Posterior cingulate gyrus (tissue), 11 donors: ENCODE measurements around the gene UBE2D3.
"Not testable (repeated sequence)": the region's sequence is repeated elsewhere in the genome, so short reads cannot be mapped to it uniquely, and the experiment has no call there.

Source experiments
- DNase-seq, 10 donors: peaks; one replicate each; pipeline versions ENCODE4 v3.0.0 to v3.0.0-alpha.2; 2020 to 2021; ENCODE audit warnings: mixed read lengths in 3 of 10
- intact Hi-C: fragments of 100-400 bp; cut with DNase I; formaldehyde crosslinking; loops from one replicate; pipeline ENCODE4 v1.15.1; 2023

The UBE2D3 gene

GRCh38 chr4:102832667-102833066 lies 5.3 kb upstream of the UBE2D3 start:
- intact Hi-C loops = no loop called here
- DNase-seq = no peak

DNA sequence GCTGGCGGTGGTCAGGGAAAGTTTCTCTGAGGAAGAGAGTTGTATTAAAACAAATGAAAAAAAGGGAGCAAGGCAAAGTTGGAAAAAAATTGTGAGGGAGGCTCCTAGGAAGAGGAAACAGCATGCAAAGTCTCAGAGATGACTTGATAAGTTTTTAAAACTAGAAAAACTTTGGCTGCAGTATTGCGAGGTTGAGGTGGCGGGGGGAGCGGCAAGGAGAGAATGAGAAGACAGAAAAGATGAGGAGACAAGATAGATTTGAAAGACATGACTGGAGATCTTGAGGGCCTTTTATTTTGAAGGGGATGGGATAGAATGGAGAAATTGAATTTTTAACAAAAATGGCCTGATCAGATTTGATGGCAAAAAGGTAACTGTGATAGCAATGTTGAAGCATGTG lies 4.8 kb upstream of the UBE2D3 start:
- intact Hi-C loops = no loop called here
- DNase-seq = no peak

DNA sequence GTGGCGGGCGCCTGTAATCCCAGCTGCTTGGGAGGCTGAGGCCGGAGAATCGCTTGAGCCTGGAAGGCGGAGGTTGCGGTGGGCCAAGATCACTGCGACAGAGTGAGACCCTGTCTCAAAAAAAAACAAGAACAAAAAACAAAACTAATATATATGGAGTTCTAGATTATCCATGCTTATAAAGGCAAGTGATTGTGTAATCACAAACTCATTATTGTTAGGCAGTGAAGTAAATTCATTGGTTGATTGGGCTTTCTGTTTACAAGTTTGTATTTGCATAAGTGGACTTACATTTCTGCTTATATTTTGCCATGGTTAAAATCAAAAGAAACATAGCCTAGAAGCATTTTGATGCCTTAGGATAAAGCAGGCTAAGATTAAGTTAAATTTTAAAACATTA lies 2.5 kb upstream of the UBE2D3 start:
- DNase-seq = no peak
- intact Hi-C loops = loop anchor here (5.0 kb wide), 3 partner anchors 208 to 328 kb away; partner anchors contain the start of genes BDH2 and NFKB1

- intact Hi-C loops = loop anchor here (5.0 kb wide), 3 partner anchors 206 to 326 kb away; partner anchors contain the start of genes BDH2 and NFKB1
- DNase-seq = no peak
These were observed 1.1 kb upstream of the UBE2D3 start for GRCh38 chr4:102828497-102828808.

DNA sequence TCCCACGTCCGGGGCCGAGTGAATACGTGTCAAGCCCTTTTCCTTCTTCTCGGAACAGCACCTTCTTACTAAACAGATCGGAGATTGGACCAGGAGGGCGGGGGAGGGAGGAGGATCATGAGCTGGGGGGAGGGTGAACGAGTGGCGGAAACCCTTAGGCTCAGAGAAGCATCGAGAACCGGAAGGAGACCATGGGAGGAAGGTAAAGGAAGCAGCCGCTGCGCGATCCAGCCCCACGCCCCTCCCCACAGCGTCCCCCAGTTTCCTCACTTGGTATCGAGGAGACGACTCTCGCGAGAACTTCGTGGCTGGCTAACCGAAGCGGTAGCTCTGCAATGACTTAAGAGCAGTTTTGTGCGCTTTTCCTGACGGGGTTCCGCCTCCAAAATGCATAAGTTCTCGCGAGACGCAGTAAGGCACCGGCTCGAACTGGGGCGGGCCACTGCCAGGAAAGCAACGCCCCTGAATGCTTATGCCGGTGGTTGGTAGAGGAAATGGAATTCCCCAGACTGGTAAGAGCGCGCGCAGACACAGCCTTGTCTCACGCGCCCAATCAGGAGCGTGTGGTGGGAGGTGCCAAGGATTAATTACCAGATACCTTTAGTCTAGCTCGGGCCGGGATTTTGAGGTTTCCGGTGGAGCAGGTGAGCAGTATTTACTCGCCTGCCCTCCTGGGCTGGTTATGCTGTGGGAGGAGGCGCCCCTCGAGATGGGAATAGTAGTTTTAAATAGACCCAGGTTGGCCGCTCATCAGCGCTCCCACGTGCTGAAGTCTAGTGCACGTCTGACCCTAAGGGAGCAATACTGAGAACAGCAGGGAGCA lies 534 bp upstream of the UBE2D3 start:
- intact Hi-C loops = loop anchor here (1.0 to 5.0 kb wide), 4 partner anchors 41 to 326 kb away; partner anchors contain the start of genes BDH2 and NFKB1
- DNase-seq = peak; percentile 88 to 99 (median 95)

DNA sequence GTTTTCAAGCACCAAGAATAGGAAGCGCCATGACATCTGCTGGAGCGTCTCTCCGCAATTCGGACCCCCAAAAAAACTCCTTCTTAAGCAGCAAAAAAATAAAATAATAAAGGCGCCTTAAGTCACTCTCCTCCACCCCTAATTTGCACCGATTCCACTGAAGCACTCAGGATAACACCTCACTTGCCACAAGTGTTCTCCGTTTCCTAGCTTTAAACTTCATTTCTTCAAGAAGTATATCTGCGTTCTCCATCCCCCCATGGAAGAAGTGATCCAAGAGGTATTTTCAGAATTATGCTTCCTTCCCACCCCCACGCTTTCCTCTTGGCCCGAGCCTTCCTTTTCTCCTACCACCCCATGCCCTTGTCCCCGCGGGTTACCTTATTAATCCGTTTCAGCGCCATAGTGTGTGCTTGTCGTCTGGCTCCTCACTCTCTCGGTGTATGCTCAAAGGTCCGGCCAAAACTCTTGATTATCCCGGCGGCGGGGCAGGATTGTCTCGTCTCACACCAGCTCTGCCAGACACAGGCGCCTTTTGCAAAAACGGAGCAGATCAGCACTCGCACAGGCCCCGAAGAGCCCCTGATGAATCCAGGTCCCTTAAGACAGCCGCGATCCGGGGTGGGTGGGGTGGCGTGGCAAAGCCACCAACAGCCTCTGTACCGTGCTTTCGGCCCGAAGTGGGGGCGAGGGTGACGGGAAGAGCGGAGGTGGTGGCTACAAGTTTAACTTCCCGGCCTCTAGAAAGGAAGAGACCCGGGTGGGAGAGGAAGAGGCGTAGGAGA lies 1.1 kb downstream of the UBE2D3 start:
- intact Hi-C loops = loop anchor here (5.0 kb wide), 3 partner anchors 204 to 324 kb away; partner anchors contain the start of genes BDH2 and NFKB1
- peak in 3 of 10 donors; percentile 10 to 80 (median 15) for DNase-seq

DNA sequence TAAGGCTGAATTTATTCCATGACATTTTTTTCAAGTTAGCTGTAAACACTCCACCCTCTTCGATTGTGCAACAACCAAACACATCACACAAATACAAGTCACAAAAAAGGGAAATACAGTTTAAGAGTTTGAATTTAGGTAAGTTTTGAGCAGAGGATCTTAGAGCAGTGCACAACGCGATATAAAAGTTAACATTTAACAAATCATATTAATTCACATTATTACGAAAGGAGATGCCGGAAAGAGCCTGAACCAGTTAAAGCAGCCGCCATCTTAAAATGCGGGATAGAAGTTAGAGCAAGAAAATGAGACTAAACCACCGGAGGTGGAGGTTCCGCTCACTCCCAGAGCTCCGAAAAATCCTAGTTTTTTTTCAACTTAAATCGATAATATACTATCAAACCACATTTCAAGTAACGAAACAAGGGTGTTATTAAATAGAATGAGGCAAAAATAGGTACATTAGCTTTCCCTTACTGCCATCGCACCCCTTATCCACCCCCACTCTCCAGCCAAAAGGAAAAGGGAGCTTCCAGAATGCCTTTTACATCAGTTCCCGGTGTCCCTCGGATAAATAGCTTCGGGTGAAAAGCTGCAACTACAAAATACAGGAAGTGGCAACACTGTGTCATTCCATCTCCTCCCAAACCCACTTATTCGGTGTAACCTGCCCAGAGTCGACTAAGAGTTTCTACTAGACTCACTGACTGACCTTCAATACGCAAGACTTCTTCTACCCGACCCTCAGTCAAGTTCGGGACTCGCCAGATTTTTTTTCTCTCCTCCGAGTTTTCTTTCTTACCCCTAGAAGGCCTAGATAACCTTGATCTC lies 1.9 kb downstream of the UBE2D3 start:
- intact Hi-C loops = loop anchor here (1.0 to 5.0 kb wide), 4 partner anchors 64 to 323 kb away; partner anchors contain the start of genes BDH2 and NFKB1
- DNase-seq = peak in 4 of 10 donors; percentile 9 to 48 (median 18)

DNA sequence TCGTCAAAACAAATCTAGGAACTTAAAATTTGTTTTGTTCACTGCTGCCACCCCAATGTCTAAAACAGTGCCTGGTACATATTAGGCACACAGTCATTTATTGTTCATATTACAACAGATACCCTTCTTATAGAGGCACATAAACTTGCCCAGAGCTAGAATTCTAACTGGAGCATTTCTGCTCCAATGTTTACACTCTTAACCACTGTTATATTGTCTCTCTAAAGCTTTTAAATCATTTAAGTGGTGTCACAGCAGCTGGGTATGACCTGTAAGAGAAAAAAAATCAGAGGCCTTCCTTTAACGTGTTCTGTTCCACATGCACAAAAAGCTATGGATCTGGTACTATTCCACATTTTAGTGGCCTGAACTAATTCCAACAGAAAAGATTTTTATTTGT lies 3.0 kb downstream of the UBE2D3 start:
- intact Hi-C loops = no loop called here
- no peak for DNase-seq

GRCh38 chr4:102823897-102824296 lies 3.5 kb downstream of the UBE2D3 start:
- intact Hi-C loops = no loop called here
- no peak for DNase-seq

DNA sequence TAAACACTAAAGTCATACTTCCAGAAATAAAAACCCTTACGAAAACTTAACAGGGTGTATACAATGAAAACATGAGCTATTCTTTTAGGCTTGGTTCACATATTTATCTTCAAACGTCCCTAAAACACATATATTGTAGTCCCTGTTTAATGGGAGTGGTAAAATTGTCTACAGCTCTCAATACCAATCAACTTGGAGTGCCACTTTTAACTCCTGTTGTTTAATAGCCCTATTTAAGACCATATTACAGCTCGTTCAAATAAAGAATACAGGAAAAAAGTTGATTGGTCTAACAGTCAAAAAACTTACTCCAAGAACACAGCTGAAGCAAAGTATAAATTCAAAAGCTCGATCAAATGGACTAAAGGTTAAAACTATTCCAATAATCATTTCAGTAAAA lies 3.9 kb downstream of the UBE2D3 start:
- no peak for DNase-seq
- intact Hi-C loops = no loop called here

DNA sequence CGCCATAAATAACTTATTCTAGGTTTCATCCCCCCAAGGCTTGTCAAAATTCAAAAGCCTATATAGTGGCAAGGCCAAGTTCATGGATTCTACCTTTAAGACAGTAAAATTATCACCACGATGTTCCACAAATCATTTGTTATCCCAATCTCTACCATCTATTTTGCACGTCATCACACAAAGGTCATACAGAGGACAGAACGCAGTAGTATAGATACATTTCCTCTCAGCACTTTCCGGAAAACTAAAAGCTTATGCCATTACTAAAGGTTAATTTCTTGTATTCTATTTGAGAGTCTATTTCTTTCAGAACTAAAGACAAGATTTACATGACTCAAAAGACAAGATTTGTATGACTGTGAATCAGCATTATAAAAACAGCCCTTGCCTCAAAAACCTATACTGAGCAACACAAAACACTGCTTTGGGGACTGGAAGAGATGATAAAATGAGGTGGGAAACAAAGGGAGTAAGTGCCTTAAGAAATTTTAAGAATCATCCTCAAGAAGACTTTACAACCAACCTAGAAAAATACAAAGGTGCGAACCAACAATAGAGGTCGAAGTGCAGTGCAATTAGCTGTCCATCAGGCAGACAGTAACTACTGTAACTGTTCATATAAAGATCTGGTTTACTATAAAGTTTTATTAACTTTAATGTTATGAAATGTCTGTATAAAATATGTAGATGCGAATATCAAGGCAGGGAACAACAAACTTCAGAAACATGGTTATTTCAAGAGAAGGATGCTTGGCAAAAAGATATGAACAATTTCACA lies 7.6 kb downstream of the UBE2D3 start:
- DNase-seq = no peak
- intact Hi-C loops = no loop called here

DNA sequence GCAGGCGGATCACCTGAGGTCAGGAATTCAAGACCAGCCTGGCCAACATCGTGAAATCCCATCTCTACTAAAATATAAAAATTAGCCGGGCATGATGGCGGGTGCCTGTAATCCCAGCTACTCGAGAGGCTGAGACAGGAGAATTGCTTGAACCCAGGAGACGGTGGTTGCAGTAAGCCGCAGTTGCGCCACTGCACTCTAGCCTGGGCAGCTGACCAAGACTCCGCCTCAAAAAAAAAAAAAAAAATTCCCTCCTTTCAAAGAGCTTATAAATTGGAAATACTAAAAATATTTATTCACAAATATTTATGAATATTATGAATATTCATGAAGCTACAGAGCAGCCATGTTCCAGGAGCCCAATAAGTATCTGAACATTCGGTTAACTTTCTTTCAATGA lies 8.3 kb downstream of the UBE2D3 start:
- intact Hi-C loops = not testable (repeated sequence)

DNA sequence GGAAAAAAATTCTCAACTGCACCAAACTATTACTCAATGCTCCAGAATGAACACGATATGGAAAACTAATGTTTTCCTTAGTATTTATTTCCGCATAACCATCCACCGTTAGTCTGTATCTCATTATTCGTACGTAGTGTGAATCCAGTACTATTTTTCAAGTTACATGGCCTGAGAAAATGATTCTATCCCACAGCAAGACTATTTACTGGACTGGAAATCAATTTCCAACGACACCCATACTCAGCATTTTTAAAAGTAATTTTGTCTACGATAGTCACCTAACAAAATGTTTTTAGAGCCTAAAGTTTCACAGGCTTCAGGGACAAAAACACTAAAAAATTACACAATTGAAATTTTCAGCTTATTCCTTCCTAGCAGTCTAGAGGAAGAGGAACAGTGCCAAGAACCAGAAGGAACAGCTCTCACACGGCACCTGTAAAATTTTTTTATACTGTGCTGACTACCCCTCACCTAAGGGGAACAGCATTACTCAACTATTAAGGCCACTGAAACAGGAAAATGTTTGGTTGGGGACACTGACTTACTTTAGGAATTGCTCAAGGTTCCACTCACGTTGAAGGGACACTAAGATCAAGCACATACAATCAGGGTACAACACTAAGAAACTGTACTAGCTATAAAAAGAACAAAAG lies 9.6 kb downstream of the UBE2D3 start:
- intact Hi-C loops = no loop called here
- DNase-seq = no peak

More for the DNA sequence above, 8.3 kb downstream of the UBE2D3 start:
- not testable (repeated sequence) for DNase-seq

- no peak for DNase-seq
- intact Hi-C loops = no loop called here
These were observed 10.2 kb downstream of the UBE2D3 start for GRCh38 chr4:102817021-102817605.

DNA sequence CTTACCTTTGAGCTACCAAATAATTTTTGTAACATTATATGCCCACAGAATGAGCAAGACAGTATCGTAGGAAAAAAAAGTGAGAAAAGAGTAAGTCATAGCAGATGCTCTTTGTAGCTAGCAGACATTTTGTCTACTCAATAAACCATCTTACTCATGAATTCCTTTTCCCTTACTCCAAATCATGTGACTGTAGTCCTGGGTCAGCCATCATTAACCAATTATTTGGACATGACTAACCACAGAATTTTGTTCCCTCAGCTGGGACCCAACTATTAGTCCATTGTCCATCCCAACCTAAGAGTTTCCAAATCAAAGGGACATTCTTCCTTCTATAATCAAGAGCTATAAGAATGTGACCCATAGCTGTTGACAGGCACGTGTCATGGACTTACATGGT lies 11.4 kb downstream of the UBE2D3 start:
- no peak for DNase-seq
- intact Hi-C loops = no loop called here

DNA sequence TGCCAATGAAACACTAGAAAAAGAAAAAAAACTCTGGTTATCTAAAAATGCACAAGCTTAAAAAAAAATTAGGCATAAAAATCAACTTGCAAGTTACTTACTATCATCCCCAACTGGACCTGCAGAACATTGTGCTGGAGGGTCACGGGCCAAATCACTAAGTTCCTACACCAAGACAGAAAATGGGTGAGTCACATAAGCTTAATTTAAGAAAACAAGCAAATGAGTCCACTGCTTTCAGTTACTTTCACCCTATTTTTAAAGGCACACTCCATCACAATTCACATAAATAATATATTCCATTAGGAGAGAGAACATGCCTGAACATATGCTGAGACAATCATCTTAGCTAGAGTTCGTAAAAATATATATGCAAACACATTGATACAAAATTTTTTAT lies 17.7 kb downstream of the UBE2D3 start:
- intact Hi-C loops = no loop called here
- DNase-seq = no peak

DNA sequence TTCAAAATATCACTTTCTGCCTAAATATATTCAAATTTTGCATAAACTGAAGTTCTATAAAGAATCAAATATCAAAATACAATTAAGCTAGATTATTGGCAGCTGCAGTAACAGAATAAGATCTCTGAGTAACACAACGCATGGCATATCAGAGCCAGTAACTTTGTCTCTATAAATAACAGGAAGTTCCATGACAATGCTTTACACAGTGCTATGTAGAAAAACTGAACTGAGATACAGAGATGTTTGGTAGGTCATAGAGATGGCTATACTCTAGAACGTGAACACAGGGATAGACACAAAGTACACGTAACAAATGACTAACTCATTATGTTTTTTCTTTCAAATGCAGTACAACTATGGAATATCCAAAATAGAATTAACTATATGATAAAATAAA lies 18.2 kb downstream of the UBE2D3 start:
- DNase-seq = no peak
- intact Hi-C loops = no loop called here

DNA sequence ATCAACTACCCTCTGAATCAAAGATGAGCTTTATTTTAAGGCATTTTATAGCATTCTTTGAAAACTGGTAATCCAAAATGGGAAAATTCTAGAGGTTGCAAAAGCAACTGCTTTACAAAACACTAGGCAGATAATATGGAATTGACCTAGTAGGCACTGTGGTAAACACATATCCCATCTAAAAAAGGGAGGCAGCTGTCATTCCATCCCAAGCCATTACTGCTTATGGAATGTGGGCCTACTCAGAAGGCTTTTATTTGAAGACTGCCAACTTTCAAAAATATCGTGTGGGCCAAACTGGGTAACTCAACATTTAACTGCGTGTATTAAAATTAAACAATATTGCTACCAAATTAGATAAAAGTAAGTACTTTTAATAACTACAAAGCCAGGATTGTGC lies 19.3 kb downstream of the UBE2D3 start:
- no peak for DNase-seq
- intact Hi-C loops = no loop called here

GRCh38 chr4:102807345-102807744 lies 20.0 kb downstream of the UBE2D3 start:
- intact Hi-C loops = no loop called here
- no peak for DNase-seq
